ENCODE measurements around the gene SLC7A7. TPM values are rescaled to one million over a fixed set of nuclear protein-coding genes. Genes with fewer than 3 reads are reported as not detected.

SLC7A7 gene
- total and polyA plus RNA-seq, 2 of the 13 experiments (the other 11 are each of a cell fraction or from before 2014, with no cell fraction given) = 0.13 to 0.63 TPM

GRCh38 chr14:22837114-22837749 lies 22.0 kb upstream of the SLC7A7 start (continued):
- no peak for TF ChIP-seq ZNF432 (CRISPR knock-in tag; IDR thresholded peaks at IDR 0.05; ENCODE audit: borderline replicate concordance)
- no peak for TF ChIP-seq TBP (CRISPR knock-in tag; IDR thresholded peaks at IDR 0.05)
- peak; percentile 80 for TF ChIP-seq IKZF4 (CRISPR knock-in tag; IDR thresholded peaks at IDR 0.05; ENCODE audit: borderline replicate concordance, low read depth, not compliant biosample characterization)

- DNase-seq (ENCODE audit: low spot score) (no peak), ATAC-seq (peak; percentile 11), FAIRE-seq (no peak)
- Histone ChIP-seq H3K36me3 (replicated peaks in 1 of 2; ENCODE audit: control insufficient read depth in 1 of 2, insufficient read depth in 2 of 2, low read length in 2 of 2) (peaks cover 9 to 14% of the 10 kb centered on the region in 2 experiments), H3K27me3 (ENCODE audit: control insufficient read depth in 1 of 2, insufficient read depth in 2 of 2, low read length in 2 of 2) (no peaks in the 10 kb centered on the region), H3K27ac (ENCODE audit: extremely low read length, insufficient read depth, low read length) (no peak within 1 kb of the TSS), H2AFZ (ENCODE audit: low read length) (peak within 1 kb of the TSS; percentile 4), H3K9ac (ENCODE audit: insufficient read depth, low read depth, low read length) (peak within 1 kb of the TSS; percentile 73), H3K4me2 (ENCODE audit: low read depth, low read length) (peak within 1 kb of the TSS; percentile 79), H3K4me3 (replicated peaks in 1 of 3; ENCODE audit: insufficient read depth in 1 of 3, low read depth in 2 of 3, low read length in 3 of 3) (peak within 1 kb of the TSS; percentile 55 to 71 (median 57)), H3K9me3 (ENCODE audit: low read length) (no peaks in the 10 kb centered on the region), H3K4me1 (ENCODE audit: insufficient read depth, low read length) (peaks cover 43% of the 10 kb centered on the region), H4K20me1 (ENCODE audit: insufficient read depth, low read length) (no peaks in the 10 kb centered on the region), H3K79me2 (ENCODE audit: insufficient read depth, low read length) (peaks cover under 1% of the 10 kb centered on the region)
- 64% methylated on average over 46 of the region's 46 CpGs for WGBS (ENCODE audit: low lambda C conversion rate)
- CTCF ChIA-PET (ENCODE audit: low intra/inter-chr PET ratio, low total read pairs) = interaction anchor here (2.4 to 2.6 kb wide), 2 partner anchors 17 to 279 kb away, joined by 10 read pairs; no protein-coding TSS in a partner anchor
- POLR2A ChIA-PET = interaction anchor here (0.9 to 3.7 kb wide), 16 partner anchors 9 to 1435 kb away, joined by 3 to 27 read pairs (median 6); partner anchors contain the start of genes ACIN1, C14orf119, DAD1 and LRP10
- TSS peak; percentile 87 for BruUV-seq (replicated peaks)
- in situ Hi-C loops (cut with HindIII; ENCODE audit: extremely low pct_ligation_motif_present, low pct_unique_long_range_greater_than_20kb) (no loop called here), intact Hi-C loops (cut with micrococcal nuclease; ENCODE audit: unreplicated experiment) (loop anchor here (2.0 kb wide), 1 partner anchor 16 kb away; no protein-coding TSS in a partner anchor)
- TF ChIP-seq SMARCC2 (IDR thresholded peaks at IDR 0.05) (no peak), MXD1 (CRISPR knock-in tag; IDR thresholded peaks at IDR 0.05) (no peak; the same call in 1 of the 2 replicates), REL (CRISPR knock-in tag; conservative IDR thresholded peaks at IDR 0.05) (no peak; the same call in 1 of the 2 replicates), SMAD9 (CRISPR knock-in tag; IDR thresholded peaks at IDR 0.05) (no peak), DMAP1 (CRISPR knock-in tag; IDR thresholded peaks at IDR 0.05) (no peak), ZNF235 (CRISPR knock-in tag; IDR thresholded peaks at IDR 0.05; ENCODE audit: borderline replicate concordance) (no peak), JUNB (CRISPR knock-in tag; IDR thresholded peaks at IDR 0.05; ENCODE audit: borderline replicate concordance) (no peak), ZNF570 (CRISPR knock-in tag; IDR thresholded peaks at IDR 0.05; ENCODE audit: borderline replicate concordance) (no peak), ARID4A (CRISPR knock-in tag; IDR thresholded peaks at IDR 0.05; ENCODE audit: borderline replicate concordance) (0 out of 2 replicates have a peak, but pooled peaks have one; percentile 5), ZNF317 (CRISPR knock-in tag; IDR thresholded peaks at IDR 0.05) (0 out of 2 replicates have a peak, but pooled peaks have one; percentile 1), ELF4 (CRISPR knock-in tag; IDR thresholded peaks at IDR 0.05; ENCODE audit: borderline replicate concordance) (no peak)
- TF ChIP-seq, protein P1, sequence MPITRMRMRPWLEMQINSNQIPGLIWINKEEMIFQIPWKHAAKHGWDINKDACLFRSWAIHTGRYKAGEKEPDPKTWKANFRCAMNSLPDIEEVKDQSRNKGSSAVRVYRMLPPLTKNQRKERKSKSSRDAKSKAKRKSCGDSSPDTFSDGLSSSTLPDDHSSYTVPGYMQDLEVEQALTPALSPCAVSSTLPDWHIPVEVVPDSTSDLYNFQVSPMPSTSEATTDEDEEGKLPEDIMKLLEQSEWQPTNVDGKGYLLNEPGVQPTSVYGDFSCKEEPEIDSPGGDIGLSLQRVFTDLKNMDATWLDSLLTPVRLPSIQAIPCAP (CRISPR knock-in tag; IDR thresholded peaks at IDR 0.05; ENCODE audit: low read depth) = no peak
Measured at GRCh38 chr14:22836301-22837113, 21.3 kb upstream of the SLC7A7 start, which contains the start of gene MMP14. Gene MMP14, plus strand, starts transcription at chr14:22836585. Its CDS starts 233 bp downstream, at chr14:22836818.

Measured in HepG2 (cell line).